ENCODE data around the gene PLCD3. TPM values are rescaled to one million over a fixed set of nuclear protein-coding genes. Genes with fewer than 3 reads are reported as not detected.

Gene PLCD3
- total and polyA plus RNA-seq, 12 donors: 5.8 to 246 (median 82.2) TPM

DNA sequence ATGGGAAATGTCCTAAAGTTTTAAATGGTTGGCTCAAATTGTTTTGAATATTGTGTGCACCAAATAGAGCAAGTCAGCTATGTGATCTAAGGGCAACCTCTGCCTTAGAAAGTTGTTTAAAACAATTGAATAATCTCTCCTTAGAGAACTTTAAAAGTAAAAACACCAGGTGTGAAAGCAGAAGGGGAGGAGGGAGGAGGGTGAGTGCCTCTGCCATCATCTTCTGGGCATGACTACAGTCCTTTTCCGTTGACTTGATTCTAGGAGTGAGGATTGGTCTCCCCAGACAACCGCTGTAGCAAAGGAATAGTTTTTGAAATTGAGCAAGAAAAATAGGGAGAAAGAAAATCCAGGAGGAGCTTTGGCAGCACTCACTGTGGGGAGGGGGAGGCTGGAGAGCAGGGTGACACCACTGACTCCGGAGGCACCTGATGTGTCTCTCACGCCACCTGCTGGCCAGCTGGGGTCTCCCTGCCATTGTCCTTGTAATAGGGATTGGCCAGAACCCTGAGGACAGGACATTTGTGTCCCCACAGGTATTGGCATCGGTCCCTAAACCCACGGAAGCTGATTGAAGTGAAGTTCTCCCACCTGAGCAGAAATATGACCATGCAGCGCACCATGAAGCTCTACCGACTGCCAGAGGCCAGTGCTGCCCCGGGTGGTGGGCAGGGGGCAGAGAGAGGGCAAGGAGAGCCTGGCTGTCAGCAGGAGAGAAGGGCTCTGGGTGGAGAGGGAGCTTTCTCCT is 33.3 kb downstream of the PLCD3 start:
- no peaks in the 10 kb centered on the region for H3K27me3 ChIP-seq

DNA sequence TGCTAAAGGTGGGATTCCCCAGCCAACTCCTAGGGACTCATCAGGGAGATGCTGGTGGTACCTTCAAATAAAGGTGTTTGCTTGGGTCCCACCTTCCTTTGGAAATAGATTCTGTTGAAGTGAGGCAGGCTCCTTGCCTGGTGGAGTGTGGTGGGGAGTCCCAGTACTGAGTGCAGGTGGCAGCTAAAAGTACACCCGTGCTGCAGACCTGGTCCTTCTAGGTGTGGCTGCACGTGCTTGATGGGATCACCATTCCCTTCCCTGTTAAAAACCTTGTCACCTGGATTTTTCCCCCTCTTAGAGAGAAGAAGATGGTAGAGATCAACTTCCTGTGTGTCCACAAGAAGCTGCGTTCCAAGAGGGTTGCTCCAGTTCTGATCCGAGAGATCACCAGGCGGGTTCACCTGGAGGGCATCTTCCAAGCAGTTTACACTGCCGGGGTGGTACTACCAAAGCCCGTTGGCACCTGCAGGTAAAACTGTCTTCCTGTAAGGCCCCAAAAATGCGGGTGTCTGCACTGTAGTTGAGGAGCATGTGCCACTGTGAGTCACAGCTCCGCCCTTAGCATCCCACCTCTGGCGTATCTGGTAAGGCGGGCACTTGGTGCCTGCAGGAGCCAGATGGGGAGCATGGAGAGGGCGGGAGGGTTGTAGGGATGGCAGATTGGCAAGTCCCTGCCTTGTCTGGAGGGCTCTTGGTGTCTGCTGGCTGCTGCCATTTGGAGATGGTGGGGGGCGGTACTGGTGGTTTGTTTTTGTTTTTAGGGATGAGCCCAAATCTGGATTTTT is 34.0 kb downstream of the PLCD3 start:
- Histone ChIP-seq H3K4me3 (no peak overlapping the region), H3K27me3 (no peaks in the 10 kb centered on the region), H3K27ac (peak overlapping the region in 3 of 5 donors; percentile 41 to 66 (median 56)), H3K9me3 (replicated peaks in 1 of 3) (no peaks in the 10 kb centered on the region), H3K4me1 (replicated peaks in 1 of 2) (peaks cover 20 to 54% of the 10 kb centered on the region in 2 donors), H3K36me3 (replicated peaks in 1 of 2) (peaks cover 0 to 72% of the 10 kb centered on the region in 2 donors)
- DNase-seq: no peak
- TF ChIP-seq, protein P1, sequence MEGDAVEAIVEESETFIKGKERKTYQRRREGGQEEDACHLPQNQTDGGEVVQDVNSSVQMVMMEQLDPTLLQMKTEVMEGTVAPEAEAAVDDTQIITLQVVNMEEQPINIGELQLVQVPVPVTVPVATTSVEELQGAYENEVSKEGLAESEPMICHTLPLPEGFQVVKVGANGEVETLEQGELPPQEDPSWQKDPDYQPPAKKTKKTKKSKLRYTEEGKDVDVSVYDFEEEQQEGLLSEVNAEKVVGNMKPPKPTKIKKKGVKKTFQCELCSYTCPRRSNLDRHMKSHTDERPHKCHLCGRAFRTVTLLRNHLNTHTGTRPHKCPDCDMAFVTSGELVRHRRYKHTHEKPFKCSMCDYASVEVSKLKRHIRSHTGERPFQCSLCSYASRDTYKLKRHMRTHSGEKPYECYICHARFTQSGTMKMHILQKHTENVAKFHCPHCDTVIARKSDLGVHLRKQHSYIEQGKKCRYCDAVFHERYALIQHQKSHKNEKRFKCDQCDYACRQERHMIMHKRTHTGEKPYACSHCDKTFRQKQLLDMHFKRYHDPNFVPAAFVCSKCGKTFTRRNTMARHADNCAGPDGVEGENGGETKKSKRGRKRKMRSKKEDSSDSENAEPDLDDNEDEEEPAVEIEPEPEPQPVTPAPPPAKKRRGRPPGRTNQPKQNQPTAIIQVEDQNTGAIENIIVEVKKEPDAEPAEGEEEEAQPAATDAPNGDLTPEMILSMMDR (IDR thresholded peaks at IDR 0.05): no peak
- no peak for TF ChIP-seq POLR2A (IDR thresholded peaks at IDR 0.05)
- intact Hi-C loops (cut with DNase I): loop anchor here in 1 of 2 donors (5.0 kb wide), 1 partner anchor 176 kb away; no protein-coding TSS in a partner anchor
- WGBS, 4 donors: 85 to 91% (median 89%) methylated on average over 12 to 13 of the region's 13 CpGs

More for the DNA sequence above, 33.3 kb downstream of the PLCD3 start:
- Histone ChIP-seq H3K4me1 (replicated peaks in 1 of 2) (peaks cover 13 to 46% of the 10 kb centered on the region in 2 donors), H3K4me3 (no peak overlapping the region), H3K27ac (peak overlapping the region in 3 of 5 donors; percentile 48 to 66 (median 56)), H3K9me3 (replicated peaks in 1 of 3) (no peaks in the 10 kb centered on the region), H3K36me3 (replicated peaks in 1 of 2) (peaks cover 0 to 74% of the 10 kb centered on the region in 2 donors)
- peak; percentile 88 to 98 (median 95) for DNase-seq
- intact Hi-C loops (cut with DNase I): loop anchor here in 1 of 2 donors (5.0 kb wide), 1 partner anchor 177 kb away; no protein-coding TSS in a partner anchor
- no peak for TF ChIP-seq POLR2A (IDR thresholded peaks at IDR 0.05)
- TF ChIP-seq, protein P1 (IDR thresholded peaks at IDR 0.05): peak; percentile 82 to 93 (median 90)
- WGBS, 4 donors: 6 to 45% (median 32%) methylated on average over 4 to 9 of the region's 9 CpGs

DNA sequence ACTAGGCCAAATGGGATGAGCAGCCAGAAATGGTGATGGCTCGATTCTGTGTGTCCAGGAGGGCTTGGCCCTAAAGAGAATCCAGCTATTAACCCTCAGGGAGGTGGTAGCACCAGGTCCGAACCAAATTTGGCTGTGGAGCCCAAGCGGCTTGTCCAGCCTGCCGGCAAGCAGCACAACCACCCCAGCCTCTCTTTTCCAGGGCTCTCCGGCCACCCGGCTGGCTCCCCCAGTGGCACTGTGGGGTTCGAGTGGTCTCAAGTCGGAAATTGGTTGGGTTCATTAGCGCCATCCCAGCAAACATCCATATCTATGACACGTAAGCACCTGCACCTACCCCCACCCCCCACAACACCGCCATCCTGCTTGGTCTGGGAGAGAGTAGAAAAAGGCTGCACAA is 35.4 kb downstream of the PLCD3 start:
- intact Hi-C loops (cut with DNase I): loop anchor here in 1 of 2 donors (5.0 kb wide), 1 partner anchor 175 kb away; no protein-coding TSS in a partner anchor
- peak in 1 of 7 donors; percentile 37 for DNase-seq
- 74 to 85% (median 84%) methylated on average over 5 to 11 of the region's 11 CpGs for WGBS, 4 donors
- Histone ChIP-seq H3K9me3 (replicated peaks in 1 of 3) (no peaks in the 10 kb centered on the region), H3K36me3 (replicated peaks in 1 of 2) (peaks cover 0 to 67% of the 10 kb centered on the region in 2 donors), H3K27ac (peak overlapping the region in 4 of 5 donors; percentile 33 to 71 (median 58)), H3K4me1 (replicated peaks in 1 of 2) (peaks cover 32 to 58% of the 10 kb centered on the region in 2 donors), H3K4me3 (no peak overlapping the region), H3K27me3 (no peaks in the 10 kb centered on the region)
- no peak for TF ChIP-seq POLR2A (IDR thresholded peaks at IDR 0.05)
- TF ChIP-seq, protein P1 (IDR thresholded peaks at IDR 0.05): no peak

DNA sequence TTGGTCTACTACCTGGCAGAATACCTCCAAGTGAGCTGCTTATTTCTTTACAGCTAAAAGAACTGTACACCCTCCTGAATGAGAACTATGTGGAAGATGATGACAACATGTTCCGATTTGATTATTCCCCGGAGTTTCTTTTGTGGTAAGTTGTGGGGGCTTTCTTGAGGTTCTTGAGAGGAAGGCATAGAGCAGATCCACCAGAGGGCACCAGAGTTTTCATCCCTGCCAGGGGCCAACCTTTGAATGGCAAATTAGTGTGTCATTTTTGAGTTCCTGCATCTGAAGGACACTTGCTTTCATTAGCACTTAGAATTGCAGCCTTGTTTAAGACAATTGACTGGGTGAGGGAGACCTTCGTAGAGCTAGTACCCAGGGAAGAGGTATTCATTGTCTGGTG is 36.2 kb downstream of the PLCD3 start:
- H3K4me3 ChIP-seq: no peak overlapping the region
- H3K27ac ChIP-seq: peak overlapping the region in 4 of 5 donors; percentile 33 to 71 (median 58)
- TF ChIP-seq, protein P1 (IDR thresholded peaks at IDR 0.05): peak; percentile 32 to 60 (median 49)
- TF ChIP-seq POLR2A (IDR thresholded peaks at IDR 0.05): no peak
- intact Hi-C loops (cut with DNase I): loop anchor here in 1 of 2 donors (5.0 kb wide), 1 partner anchor 174 kb away; no protein-coding TSS in a partner anchor
- no peaks in the 10 kb centered on the region for H3K9me3 ChIP-seq (replicated peaks in 1 of 3)
- H3K27me3 ChIP-seq: no peaks in the 10 kb centered on the region
- DNase-seq: peak in 2 of 7 donors; percentile 52 to 56
- peaks cover 0 to 75% of the 10 kb centered on the region in 2 donors for H3K36me3 ChIP-seq (replicated peaks in 1 of 2)
- H3K4me1 ChIP-seq (replicated peaks in 1 of 2): peaks cover 35 to 58% of the 10 kb centered on the region in 2 donors
- WGBS, 4 donors: 47 to 60% (median 53%) methylated on average over 3 of the region's 3 CpGs

Measured in adrenal gland (tissue), 12 donors.